T-helper 9 cell (primary cell): ENCODE data around the gene GC.
"Not testable (repeated sequence)": the region's sequence is repeated elsewhere in the genome, so short reads cannot be mapped to it uniquely, and the experiment has no call there.

Experiments
- DNase-seq: peaks from one replicate; pipeline ENCODE4 v3.0.0-alpha.2; 2020
- total RNA-seq, 2 donors: gene quantifications; one replicate each; lab custom pipeline; 2026; lab: John Stamatoyannopoulos, UW

GC gene, protein sequence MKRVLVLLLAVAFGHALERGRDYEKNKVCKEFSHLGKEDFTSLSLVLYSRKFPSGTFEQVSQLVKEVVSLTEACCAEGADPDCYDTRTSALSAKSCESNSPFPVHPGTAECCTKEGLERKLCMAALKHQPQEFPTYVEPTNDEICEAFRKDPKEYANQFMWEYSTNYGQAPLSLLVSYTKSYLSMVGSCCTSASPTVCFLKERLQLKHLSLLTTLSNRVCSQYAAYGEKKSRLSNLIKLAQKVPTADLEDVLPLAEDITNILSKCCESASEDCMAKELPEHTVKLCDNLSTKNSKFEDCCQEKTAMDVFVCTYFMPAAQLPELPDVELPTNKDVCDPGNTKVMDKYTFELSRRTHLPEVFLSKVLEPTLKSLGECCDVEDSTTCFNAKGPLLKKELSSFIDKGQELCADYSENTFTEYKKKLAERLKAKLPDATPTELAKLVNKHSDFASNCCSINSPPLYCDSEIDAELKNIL
- total RNA-seq = 0 reads per million in 2 donors

DNA sequence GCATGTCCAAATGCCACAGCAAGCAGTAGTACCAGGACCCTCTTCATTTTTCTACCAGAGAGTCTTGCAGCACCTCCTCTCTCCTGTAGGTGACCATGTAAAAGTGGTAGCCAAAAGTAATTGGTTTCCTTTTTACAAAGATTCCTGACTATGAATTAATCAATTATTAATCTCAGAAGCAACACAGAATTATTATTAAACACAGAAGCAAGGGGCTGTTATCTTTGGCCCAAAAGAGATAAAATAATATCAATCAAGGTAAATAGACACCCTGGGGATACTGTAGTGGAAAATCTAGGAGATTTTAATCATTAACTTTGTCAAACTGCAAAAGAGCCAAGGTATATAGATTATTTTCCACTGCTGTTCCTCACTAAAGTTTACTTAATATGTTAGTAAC lies at the start of gene GC:
Gene GC, minus strand, starts transcription at position 108 of the 400 bp plus-strand sequence. Its CDS starts 61 bp downstream, at position 47.
- no peak for DNase-seq

DNA sequence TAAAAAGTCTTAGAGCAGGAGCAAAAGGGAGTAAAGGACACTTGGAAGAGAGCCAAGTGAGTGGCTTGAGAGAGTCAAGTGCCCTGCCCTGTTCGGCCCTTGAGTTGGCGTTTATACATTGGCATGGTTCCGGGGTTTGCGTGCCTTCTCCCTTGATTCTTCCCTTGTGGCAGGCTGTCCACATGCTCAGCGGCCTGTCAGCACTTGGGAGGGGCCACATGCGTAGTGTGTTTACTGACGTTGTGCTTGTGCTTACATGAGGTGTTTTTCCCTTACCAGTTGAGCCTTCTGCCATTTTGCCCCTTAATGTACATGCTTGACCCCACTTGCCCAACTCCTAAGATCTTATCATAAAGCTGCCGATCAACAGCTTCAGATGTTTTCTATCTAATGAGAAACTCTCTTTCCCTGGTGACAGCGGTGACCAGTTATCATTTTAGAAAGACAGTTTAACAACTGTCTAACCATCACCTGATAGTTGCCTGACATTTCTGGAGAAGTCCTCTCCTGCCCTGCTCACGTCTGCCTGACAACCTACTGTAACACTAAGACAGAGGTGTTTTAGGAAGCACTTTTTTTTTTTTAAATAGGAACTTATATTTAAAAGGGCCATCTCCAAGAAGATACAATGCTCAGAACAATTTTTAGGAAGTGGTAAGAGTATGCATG lies 49.5 kb upstream of the GC start:
- no peak for DNase-seq

DNA sequence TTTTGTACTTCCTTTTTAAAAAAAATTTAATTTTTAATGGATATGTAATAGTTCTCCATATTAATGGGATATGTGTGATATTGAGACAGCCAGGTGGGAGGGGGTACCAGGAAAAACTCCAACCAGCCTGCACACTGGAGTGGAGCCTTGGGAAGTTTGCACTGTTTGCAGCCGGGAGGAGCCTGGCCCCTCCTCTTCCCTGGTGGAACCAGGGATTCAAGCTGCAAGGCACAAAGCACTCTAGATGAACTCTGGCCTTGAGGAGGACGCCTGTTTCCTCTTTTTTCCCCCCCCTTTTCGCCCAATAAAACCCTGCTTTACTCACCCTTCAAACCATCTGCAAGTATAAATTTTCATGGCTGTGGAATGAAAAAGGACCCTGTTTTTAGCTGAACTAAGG lies 48.2 kb upstream of the GC start:
- no peak for DNase-seq

DNA sequence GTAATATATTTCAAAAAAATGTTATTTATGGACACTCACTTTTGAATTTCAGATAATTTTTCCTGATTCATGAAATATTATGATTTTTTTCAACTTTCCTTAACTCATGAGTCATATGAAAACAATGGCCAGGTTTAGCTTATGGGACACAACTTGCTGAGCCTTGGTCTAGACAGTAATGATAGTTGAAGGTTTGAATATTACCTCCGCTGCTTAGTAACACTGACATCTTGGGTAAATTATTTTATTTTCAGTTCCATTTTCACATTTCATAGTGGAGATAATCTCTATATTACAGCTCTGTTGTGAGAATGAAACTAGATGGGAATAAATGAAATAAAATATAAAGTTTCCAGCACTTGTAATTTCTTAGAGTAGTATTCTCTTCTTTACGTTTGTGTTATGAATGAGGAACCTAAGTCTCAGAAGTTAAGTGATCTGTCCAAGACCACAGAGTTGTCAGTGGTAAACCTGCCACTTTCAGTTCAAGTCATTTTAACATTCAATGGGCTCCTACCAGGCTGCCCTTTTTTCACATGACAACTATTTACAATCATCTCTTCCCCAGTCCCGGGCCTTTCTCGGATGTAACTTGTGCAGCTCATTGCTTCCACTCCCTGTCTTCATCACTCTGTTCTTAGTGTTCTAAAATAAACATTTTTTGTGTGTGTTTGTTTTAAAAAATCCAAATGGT lies 46.8 kb upstream of the GC start:
- DNase-seq = no peak

DNA sequence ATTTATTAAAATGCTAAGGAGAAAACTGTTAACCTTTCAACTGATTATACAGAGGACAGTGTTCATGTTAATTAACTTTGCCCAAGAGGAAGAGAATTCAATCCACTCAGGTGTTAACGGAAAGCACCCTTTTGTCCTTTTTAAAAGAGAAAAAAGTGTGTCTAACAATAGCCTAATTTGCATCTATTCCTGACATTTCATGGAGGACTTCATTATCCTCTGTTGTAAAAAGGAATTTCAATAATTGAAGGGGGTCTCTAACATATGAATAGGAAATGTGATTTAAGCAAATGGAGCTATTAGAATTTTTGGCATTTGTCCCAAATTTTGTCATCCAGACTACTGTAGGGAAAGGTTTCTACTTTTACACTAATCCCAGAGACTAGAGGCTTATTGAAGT lies 44.6 kb upstream of the GC start:
- DNase-seq = no peak

DNA sequence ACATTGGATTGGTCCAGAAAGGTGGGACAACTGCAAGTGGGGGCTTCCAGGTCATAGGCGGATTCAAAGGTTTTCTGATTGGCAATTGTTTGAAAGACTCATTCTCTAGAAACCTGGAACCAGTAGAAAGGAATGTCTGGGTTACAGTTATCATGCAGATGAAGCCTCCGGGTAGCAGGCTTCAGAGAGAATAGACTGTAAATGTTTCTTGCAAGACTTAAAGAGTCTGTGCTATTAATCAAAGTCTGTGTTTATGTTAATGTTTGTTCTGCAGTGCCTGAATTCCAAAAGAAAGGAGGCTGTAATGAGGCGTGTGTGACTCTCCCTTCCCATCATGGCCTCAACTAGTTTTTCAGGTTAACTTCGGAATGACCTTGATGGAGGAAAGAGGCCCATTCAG lies 43.9 kb upstream of the GC start:
- DNase-seq = no peak

DNA sequence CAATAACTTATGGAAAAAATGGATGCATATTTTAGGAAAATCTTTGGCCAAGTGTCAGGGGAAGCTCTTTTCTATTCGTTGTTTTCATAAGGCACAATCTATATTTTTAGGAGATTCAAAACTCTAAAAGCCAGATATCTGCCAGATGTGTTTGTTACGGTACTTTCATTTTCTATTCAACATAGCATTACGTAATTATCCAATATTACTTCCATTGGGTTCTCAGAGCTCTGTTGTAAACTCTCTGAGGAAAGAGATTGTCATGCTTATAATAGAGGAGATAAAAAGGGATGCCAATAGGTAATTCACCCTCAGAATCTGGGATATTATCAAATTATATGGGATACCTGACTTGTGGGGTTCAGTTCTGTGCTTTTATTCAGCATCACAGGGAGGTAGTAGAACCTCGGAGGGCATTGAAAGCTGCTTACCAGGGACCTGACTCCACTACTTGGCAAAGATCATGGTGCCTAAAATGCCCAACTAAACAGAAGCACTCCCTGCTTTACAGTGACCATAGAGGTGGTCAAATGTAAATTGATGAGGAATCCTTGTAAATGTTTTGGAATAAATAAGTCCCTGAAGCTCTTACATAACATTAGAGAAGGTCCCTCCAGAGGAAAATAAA lies 32.9 kb upstream of the GC start:
- DNase-seq = no peak

DNA sequence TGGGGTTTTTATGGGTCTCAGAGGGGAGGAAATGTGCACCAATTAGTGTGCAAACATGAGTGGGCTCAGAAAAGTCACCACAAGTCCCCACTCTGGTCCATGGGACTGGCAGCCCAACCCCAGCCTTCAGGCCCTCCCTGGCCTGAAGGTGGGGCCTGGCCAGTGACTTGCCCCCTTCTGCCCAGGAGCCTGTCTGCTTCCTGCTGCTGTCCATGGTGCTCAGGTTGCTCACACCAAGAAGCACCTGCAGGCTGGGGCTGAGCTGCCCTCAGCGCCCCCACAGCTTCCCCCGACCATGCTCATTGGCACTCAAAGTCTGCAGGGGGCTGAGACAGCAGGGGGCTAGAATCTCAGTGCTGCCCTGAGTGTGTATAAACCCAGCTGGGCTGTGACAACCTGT lies 30.6 kb upstream of the GC start:
- DNase-seq = no peak

DNA sequence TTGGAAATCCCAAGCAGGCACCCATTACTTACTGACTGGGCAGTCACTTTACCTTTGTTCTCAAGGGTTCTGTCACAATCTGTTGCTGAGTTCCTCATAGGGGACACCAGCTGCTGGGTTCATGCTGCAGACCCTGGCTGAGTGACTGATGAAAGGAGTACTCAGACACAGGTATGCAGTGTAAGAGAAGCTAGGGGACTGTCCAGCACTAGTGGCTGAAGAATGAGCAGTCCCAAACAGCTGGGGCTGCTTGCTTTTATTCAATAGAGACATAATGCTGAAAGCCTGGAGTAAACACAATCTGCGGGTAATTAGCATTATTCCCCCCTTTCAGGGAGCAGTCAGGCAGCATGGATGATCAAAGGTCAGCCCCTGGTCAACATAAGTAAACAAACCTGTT lies 25.9 kb upstream of the GC start:
- DNase-seq = not testable (repeated sequence)

DNA sequence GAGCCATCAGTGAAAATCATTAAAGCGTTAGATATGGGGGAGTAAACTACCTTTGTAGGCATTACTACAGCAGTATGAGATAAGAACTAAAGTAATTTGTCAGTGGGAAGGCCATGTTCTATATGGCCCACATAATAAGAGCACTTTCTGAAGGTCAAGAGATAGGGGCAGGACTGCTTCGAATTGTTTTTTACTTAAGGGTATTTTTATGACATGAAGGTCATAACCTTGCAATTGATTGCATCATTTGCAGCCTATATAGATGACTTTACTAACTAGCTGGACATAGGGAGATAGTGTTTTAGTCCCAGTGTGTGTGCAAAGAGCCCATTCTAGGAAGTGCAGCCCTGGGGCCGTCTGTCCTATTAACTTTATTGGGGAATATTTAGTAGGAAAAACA lies 23.6 kb upstream of the GC start:
- no peak for DNase-seq

DNA sequence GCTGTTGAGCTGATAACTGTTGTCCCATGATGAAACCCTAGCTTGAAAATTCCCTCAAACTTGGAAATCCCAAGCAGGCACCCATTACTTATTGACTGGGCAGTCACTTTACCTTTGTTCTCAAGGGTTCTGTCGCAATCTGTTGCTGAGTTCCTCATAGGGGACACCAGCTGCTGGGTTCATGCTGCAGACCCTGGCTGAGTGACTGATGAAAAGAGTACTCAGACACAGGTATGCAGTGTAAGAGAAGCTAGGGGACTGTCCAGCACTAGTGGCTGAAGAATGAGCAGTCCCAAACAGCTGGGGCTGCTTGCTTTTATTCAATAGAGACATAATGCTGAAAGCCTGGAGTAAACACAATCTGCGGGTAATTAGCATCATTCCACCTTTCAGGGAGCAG lies 21.4 kb upstream of the GC start:
- DNase-seq = not testable (repeated sequence)

DNA sequence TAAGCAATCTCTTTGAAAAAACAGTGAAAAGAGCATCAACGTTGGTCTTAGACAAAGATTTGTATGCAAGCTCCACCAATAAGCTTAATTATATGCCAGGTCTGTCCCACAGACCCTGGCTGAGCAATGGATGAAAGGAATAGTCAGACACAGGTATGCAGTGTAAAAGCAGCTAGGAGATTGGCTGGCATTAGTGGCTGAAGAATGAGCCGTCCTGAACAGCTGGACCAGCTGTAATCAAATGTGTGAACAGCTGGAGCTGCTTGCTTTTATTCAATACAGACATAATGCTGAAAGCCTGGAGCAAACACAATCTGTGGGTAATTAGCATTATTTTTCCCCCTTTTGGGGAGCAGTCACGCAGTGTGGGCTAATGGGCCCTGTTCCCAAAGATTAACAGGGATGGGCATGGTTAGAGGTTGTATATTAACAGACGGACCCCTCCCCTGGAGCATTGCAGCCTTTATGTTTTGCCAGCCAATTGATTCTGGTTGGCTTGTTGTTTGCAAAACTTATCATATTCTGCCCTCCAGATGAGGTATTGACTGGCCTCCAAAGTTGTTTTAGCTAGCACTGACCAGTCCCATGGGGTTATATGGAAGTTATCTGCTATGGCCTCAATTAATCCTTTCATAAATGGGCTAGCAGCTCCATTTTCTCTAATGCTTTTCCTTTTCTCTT lies 20.3 kb upstream of the GC start:
- not testable (repeated sequence) for DNase-seq

DNA sequence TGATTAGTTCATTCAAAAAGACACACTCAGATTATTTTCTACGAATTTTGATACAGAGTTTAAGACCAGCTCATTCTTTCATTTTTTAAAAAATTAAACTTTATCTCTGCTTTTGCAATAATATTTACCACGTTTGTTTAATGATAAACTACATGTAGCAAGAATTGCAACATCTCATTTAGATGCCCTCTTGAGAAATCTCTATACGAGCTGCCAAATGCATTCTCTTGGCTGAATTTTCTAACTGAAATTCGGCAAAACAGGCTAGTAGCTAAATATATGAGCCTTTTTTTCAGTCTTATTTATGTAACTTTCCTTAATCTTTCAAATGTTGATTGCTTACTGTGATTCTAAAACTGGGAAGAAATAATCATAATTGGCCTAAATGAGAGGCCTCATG lies 2.1 kb upstream of the GC start:
- DNase-seq = no peak

DNA sequence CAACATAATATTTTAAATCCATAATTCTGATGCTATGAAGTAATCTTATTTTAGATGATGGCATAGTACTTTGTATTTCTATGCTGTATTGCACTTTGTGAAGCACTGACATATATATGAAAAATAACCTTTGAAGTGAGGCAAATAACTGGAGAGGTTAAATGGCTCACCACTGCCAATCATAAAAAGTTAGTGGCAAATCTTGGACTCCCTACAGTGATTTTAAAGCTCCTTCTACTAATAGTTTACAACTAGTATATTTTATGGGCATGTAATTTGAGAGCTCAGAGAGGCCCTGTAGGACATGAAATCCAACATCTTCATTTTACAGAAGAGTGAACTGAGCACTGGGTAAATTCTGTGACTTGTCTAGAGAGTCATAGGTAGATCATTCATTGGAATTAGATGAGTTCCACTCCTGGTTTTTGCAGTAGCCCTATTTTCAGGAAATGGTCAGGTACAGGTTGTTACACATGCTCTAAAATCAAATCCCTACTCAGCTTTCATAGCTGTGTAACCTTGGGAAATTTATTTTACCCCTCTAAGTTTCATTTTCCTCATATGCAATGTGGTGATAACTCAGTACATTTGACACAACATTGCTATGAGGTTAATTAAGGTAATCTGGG lies 804 bp upstream of the GC start:
- no peak for DNase-seq

DNA sequence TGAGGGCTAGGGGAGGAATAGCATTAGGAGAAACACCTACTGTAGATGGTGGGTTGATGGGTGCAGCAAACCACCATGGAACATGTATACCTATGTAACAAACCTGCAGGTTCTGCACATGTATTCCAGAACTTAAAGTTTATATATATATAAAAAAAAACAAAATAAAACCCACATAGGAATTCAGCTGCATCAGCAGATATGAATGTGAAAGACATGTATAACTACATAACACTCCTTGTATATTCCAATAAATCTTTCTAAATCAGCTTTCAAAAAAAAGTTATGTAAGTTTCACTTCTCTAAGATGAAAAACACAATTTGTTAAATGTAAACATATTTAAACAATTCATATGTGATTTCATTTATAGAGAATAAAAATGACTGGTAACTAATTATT lies 6.0 kb downstream of the GC start:
- no peak for DNase-seq

DNA sequence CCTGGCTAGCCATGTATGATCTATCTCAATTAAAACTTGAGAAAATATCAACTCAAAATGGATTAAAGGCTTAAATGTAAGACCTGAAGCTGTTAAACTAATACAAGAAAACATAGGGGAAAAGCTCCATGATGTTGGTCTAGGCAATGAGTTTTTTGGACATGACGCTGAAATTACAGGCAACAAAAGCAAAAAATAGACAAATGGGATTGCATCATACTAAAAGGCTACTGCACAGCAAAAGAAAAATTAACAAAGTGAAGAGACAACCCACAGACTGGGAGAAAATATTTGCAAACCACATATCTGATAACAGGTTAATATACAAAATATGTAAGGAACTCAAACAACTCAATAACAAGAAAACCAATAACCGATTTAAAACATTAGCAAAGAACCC lies 8.4 kb downstream of the GC start:
- no peak for DNase-seq

DNA sequence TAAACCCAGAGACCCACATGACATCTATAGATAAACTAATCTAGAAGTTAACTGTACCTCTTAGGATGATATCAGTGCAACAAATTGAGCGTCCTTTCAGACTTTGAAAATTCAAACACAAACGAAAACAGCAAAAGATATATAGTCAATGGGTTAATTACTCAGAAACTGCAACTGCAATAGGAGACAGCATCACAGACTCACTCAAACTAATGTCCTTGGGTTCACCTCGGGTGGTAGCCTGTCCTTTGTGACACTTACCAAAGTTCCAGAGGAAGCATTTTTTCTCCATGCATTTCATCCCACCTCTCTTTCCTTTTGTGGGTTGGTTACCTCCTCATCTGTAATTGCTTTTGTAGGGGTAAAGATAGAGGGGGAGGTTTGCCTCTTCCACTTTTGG lies 9.7 kb downstream of the GC start:
- DNase-seq = no peak

DNA sequence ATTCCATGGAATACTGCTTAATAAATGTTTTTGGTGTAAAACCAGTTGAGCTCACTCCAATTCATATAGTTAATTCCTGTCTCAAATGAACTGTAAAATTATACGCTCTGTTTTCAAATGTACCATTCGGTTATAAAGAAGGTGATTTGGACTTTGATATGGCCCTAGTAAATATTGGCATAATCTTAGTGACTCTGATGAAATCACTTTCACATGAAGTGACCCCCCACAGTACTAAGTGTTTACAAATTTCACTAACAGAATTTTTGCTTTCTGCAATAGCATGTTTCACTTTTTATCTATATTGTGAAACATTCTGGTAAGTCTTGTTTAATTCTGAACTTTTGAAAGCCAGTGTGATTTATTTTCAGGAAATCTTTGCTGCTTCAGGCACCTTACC lies 10.9 kb downstream of the GC start:
- no peak for DNase-seq

DNA sequence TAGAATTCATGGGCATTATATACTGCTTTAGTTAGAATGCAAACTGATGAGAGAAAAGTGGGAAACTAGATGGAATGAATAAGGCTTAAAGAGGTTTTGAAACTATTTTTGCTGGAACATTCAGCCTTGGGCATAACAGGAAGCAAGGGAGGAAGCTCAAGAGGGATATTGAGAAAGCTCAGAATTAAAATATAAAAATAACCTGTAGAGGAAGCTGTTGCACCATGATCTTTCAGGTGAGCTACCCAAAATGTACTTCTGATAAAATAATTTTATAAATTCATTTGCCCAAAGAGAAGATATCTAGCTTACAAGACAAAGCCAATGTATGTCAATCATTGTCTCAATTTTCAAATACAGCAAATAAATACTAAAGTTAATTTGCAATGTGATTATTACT lies 11.3 kb downstream of the GC start:
- no peak for DNase-seq

DNA sequence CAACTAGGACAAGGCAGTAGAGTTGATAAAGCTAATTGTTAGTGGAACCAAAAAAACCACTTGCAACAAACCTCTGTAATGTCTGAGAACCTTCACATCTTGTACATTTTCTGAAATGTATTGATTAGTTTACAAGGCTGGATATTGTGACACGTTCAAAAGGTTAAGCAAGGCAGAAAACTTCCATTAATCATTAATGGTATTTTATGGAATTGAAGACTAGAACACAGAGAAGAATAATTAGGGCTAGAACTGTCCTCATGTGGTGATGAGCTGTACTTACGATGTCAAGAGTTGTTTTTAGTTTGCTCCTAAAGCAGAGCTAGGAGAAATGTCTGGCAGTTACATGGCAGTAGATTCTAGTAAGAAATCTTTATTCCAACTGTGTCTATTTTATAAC lies 12.3 kb downstream of the GC start:
- no peak for DNase-seq

DNA sequence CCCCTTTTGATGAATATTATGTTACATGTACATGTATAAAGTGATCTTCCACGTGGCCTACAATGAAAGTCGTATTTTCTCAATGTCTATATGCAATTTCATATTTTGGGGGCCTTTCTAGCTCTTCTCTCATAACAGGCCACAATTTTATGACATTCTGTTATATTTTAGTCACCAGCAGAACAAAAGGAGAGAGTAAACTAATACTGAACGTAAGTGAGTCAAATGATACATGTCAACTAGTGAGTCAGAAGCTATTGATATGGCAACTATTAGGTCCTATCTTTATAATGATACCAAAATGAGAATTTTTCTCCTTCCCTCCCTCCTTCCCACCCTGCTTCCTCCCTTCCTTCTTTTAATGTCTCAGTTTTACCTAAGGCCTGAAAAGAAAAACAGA lies 14.4 kb downstream of the GC start:
- no peak for DNase-seq

DNA sequence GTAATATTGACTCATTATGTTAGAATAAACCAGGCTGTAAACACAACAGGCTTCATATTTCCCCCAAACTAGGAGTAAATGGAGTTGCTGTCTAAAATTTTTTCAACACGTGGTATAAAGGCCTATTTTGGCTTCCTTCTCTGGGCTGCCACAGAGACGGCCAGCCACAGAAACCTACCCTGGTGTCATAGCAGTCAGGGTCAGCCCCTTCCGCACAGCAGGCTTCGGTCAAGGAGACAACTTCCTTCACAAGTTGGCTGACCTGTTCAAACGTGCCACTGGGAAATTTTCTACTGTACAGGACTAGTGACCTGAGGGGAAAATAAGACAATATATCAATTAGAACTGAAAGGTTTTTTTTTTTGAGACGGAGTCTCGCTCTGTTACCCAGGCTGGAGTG lies 15.8 kb downstream of the GC start:
- DNase-seq = no peak
